Left renal cortex interstitium (tissue), 4 donors: Measurements from ENCODE around the gene GYPC. TPM values are rescaled to one million over a fixed set of nuclear protein-coding genes. Genes with fewer than 3 reads are reported as not detected.
"Not testable (repeated sequence)": the region's sequence is repeated elsewhere in the genome, so short reads cannot be mapped to it uniquely, and the experiment has no call there.

Source experiments
- DNase-seq, 4 donors: peaks; one replicate each; pipeline ENCODE4 v3.0.0-alpha.2; 2013; ENCODE audit warnings: low read depth in 4 of 4, low spot score in 2 of 4, missing footprints in 1 of 4
- polyA plus RNA-seq, 4 donors: library from polyadenylated mRNA; unstranded; fragments of 120-200 nt; gene quantifications; one replicate each; pipeline ENCODE4 v1.2.1, GENCODE V29; 2013; ENCODE audit not compliant: insufficient read length in 4 of 4

Gene GYPC
- polyA plus RNA-seq, 4 donors, result 52.2 to 72.7 (median 66.4) TPM

DNA sequence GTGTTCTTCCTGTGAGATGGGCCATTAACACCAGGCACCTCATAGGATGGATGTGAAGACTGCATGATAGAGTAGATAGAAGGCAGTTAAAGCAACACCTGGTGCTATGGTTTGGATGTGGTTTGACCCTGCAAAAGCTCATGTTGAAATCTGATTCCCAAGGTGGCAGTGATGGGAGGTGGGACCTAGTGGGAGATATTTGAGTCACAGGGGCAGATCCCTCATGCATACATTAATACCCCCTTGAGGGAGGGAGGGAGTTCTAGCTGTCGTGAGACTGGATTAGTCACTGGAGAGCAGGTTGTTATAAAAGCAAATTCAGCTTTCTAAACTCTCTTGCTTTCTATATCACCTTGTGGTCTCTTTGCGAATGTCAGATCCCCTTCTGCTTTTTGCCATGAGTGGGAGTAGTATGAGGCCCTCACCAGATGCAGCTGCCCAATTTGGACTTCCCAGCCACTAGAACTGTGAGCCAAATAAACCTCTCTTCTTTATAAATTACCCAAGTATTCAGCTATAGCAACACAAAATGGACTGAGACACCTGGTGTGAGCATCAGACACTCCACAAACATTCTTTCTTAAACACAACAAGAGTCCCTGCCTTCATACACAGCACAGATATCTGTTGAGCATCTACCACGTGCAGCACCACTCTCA, 37.1 kb downstream of the GYPC start:
- DNase-seq, result not testable (repeated sequence)

DNA sequence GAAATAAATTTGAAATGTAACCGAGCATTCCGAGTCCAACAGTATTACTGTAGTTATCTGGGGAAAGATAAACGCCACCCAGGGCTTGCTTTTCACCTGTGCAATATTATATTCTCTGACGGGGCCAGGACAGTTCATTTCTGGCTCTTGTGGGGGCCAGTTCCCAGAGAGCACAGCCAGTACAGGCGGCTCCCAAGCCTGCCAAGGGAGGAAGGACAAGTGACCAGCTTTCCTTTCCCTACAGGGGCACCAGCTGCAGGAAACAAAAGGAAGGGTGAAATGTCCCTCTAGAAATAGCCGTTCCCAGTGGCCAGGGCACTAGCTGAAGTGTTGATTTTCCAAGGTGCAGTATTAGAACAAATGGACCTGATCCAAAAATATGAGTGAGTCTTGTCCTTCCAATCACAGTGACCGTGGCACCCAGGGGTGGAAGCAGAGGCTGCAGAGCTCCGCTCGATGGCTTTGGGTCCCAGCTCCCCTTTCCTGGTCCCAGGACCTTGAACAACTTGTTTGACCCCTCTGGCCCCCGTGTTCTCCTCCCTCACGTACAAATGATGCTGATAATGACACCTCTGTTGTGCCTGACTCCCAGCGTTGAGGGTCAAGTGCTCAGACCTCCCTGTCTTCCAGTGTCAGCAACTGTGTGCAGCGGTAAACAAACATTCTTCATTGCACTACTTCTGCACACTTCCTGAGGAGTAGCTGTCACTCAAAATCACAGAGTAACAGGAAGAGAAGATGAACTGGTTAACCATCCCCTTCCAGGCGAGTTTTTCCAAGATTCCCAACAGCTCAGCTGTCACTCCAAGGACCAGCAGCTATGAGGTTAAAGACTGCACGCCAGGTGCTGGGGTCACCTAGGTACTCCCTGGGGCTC, 40.9 kb downstream of the GYPC start:
- no peak for DNase-seq

DNA sequence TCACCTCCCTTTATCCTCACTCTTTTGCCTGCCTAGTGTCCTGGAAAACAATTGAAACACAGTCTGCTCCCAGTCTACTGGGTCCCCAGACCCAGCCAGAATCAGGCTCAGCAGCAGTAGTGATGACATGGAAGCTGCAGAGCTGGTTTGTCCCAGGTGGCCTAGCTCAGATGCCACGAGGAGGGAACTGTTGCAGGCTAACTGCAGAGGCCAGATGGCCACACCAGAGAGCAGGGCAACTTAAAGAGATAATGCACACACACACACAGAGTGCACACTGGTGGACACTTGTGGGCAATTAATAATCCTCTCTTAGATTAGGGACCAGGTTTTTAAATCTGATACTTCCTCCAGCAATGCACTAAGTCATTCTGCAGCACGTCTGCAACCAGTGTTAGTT, 42.4 kb downstream of the GYPC start:
- no peak for DNase-seq

DNA sequence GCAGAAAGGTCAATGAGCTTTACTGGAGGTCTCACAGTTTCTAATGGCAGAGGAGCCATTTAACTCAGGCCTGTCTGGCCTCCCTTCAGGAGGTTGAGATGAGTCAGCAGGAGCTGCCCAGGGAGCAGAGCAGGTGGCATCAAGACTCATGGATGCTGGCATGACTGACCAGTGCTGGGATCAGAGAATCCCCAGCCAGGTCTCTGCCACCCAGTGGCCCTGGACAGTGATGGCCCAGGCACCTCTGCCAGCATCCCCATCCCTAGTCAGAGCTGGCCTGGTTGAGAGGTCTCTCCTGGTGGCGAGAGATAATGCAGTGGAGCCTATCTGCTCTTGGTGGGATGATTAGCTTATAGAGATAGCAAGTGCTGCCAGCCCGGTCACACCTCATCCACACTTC, 43.1 kb downstream of the GYPC start:
- no peak for DNase-seq

DNA sequence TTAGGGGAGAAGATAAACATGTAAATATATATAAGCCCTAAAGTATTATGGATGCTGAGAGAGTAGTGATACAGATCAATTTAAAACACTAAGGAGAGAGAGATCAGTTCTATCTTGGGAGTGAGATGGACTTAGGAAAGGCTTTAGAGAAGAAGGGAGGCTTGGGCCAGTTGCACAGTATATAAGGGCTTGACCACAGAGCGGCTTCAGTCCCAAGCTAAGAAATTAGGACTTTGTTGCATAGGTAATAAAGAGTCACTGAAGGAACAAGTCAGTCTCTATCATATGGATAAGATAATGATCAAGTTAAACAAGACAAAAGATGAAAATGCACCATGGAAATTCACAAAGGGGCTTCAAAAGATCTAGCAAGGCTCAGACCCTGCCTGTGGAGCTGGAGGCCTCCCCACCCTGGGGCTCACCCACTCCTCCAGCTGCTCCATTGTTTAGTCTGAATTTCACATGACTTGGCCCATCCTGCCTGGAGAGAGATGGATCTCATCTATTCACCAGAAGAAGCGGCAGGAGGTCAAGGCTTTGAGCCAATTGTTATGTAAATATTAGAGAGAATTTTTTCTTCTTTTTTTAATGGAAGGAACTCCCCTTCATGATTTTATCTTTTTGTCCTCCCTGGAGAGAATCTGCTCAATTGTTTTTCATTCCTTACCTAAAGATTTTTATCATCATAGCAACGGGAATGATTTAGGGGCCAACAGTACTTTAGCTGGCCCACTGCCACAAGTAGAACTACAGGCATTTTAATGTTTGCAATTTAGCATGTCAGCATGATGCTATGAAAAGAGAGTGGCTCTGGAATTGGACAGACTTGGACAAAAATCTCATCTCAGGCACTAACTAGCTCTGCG, 44.0 kb downstream of the GYPC start:
- DNase-seq, result peak in 1 of 4 donors; percentile 21

DNA sequence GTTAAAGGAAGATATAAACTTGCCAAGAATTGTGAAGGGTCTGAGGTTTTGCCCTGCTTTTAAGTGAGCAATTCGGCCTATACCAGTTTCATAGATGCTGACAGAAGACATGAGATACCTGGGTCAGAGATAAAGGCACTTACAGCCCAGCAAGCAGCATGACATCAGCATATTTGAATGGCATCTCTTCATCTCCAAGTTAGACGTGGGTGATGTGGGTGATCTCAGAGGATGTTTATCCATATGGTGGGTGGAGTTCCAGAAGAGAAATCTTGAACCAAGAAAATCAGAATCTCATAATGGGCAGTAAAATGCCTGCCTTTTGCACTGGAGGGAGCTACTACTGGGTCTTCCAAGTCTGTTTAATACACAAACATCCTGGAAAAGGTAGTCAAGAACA, 44.7 kb downstream of the GYPC start:
- DNase-seq, result no peak

DNA sequence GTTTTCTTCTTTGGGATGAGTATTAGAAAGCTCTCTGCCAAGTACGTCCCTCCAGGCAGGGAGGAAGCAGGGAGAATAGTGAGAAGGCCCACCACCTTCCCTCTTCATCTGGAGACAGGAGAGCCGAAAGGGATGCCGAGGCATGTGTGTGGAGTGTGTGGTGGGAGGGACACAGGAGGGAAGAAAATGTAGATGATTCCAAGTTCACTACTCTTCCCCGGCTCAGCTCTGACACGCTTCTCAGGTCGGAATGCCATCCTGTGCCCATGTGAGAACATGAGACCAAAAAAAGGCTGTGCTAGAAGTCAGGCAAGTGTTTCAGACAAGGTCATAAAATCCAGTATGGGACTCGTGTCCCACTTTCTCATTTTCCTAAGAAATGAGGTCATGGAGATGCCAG, 47.4 kb downstream of the GYPC start:
- DNase-seq, result no peak

DNA sequence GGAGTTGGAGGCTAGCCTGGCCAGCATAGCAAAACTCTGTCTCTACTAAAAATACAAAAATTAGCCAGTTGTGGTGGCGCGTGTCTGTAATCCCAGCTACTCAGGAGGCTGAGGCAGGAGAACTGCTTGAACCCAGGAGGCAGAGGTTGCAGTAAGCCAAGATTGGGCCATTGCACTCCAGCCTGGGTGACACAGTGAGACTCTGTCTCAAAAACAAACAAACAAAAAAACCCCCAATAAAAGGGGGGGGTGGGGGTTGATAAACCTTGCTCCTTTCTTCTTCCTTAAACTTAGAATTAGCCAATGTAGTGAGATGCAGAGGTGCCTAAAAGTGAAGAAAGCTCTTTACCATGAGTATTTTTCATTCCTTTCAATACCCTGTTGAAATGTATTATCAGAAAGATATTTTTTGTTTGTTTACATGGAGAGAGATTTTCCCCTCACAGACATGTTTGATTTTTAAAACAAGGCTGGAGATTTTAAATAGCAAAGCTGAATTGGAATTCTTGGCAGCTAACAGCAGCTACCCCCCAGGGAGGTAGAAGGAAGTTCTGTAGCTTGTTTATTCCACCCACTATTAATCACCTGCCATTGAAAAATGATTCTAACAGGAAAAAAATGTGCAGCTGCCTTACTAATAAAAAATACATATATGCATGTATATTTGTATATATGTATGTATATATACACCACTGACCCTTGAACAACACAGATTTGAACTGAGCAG, 48.6 kb downstream of the GYPC start:
- DNase-seq, result no peak

DNA sequence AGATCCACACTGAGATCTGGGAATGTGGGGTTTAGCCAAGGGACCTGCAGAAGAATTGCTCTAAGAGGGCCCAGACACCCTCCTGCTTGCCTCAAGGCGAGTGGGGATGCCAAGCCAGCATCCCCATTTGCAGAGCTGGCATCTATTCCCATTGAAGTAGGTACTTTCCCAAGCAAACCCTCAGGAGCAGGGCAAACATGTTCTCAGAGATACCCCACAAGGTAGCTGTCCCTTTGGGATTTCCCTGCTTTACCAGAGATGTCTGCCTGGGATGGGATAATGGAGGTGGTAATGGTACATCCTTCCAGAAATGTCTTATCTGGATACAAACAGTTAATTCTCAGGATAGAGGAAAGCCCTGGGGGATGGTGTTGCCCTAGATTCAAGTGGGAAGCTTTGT, 51.2 kb downstream of the GYPC start:
- no peak for DNase-seq

DNA sequence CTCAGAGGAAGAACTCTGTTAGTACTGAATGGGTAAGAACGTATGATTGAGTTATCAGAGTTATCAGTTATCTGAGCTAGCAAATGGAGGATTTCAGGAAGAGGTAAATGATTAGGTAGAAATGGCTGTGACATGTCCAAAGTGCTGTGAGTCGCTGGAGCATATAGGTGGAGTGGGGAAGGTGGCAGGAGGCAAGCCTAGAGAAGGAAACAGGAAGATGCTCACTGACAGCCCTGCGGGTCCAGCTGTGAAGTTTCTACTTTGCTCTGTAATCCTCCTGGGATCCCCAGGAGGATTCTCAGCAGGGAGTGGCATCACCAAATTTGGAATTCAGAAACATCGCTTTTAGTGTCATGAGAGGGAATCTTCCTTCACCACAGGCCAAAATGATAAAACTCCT, 52.0 kb downstream of the GYPC start:
- DNase-seq, result no peak

DNA sequence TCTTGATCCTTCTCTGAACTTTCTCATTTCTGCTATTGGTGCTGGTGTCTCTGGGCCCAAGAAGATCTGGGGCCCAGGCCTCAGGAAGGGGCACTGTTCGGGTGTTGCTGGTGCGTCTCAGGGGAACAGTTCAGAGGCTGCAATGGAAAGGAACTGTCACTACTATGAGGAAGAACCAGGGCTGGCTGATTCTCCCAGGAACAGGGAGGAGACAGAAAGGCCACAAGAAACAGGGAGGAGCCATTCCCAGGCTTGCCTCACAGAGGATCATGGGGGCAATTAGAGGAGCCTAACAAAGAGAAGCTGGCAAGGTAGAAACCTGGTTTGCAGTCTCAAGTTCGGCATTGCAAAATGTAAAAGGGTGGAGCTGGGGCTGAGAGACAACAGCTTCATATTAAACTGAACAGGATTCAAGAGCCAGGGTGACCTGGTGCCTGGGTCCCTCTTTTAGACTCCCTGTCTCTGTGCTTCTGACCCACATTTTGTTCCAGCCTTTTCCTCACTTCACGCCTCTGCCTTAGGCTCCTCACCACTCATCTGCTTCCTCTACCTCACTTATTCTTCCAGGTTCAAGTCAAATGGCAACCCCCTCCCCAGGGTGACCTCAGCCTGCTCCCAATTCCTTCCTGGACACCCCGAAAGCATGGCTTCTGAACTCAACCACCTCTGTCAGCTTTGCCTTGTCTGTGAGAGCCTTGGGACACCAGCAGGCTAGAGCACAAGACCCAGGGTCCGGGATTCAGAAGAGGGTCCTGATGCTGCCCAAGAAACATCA, 58.4 kb downstream of the GYPC start:
- DNase-seq, result no peak

DNA sequence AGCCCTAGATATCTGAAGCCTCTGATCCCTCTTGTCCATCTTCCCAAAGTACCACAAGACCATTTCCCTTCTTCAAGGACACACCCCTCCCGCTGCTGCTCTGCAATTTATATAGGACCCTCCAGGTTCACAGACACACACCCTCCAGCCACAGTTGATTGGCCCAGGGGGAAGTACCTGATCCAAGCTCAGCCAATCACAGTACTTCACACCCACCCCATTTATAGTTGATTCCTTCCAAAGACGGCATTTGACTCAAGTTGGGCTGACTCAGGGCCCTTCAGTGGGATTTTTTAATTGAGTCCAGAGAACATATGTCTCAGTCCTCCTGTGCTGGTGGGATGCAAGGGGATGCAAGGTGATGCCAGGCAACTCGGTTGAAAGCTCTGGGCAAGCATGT, 59.2 kb downstream of the GYPC start:
- DNase-seq, result no peak

DNA sequence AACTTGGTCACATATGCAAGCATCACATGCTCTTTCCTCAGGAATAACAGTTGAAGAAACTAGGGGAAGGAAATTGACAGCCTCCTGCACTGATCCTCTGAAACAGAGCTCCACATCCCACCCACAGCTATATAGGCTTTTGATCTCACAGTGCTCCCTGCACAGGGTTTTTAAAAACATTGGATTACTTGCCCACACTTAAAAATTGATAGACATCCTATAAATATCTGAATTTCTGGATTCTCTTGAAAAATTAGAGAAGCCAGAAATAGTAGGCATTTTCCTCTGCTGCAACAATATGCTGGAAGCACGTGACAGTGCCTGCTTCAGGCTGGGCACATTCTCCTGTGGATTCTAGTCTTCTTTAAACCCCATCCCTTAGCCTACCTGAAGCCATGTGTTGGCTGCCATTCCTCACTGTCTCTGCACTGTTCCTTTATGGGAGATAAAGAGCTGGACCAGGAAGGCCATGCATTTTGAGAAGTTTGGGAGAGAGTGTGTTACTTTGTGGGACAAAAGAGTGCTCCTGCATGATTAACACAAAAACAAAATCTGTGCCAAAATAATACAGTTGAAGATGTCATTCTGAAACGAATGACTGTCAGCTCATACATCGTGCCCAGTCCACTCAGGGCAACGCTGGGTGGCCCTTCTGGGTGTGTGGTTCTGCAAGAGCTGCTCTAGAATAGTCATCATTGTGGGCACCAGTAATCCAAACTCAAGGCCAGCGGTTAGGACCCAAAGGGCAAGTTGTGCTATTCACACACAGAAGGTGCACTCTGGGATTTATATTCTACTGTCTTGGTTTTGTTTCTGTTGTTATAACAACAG, 59.8 kb downstream of the GYPC start:
- DNase-seq, result no peak

DNA sequence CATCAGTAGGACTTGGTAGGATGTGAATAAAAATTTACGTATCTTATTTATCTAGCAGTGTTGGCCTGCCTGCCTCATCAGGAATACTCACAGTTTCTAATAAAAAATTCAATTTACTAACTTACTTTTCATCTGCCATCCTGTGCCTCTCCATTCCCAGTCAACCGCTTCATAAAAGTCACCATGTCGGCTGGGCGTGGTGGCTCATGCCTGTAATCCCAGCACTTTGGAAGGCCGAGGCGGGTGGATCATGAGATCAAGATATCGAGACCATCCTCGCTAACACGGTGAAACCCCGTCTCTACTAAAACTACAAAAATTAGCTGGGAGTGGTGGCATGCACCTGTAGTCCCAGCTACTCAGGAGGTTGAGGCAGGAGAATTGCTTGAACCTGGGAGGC, 61.3 kb downstream of the GYPC start:
- not testable (repeated sequence) for DNase-seq

DNA sequence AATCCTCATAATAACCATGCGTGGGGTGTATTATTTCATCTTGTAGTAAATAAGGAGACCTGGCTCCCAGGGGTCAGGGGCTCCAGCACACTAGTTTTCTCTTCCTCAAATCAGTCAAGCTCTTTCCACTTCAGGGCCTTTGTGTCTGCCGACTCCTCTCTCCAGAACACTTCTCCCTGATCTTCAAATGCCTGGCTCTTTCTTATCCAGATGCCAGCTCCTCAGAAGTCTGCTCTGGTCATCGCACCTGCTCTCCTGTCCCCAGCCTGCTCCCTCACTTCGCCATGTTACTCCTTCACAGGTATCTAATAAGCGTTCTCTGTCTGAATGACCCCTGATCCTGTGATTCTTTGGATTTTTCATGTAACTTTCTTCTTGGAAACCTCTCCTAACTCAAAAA, 62.0 kb downstream of the GYPC start:
- no peak for DNase-seq

DNA sequence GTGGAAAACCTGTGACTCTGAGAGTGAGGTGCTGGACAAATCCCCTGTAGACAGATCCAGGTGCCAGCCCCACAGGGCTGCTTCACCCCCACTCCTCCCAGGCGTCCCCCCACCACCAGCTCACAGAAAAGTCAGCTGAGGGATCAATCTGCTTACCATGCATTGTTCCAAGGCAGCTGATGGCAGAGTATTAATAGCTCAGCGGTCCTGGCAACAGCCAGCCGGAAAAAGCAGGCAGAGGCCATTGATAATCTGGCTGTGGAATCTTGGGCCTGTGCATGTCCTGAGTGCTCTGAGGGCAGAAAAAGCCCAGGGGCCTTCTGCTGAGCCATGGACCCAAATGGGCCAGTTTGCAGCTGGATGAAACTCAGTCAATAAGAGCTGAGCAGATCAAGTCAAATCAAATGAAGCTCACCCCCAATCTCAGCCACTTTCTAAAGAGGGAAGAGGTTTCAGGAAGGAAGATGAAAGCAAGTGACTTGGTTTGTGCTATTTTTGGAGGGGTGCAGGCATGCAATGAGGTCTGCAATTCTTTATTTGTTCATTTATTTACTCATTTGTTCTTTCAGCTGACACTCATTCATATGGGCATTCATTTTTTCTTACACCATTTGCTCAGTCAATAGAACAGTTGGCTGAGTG, 63.4 kb downstream of the GYPC start:
- no peak for DNase-seq

DNA sequence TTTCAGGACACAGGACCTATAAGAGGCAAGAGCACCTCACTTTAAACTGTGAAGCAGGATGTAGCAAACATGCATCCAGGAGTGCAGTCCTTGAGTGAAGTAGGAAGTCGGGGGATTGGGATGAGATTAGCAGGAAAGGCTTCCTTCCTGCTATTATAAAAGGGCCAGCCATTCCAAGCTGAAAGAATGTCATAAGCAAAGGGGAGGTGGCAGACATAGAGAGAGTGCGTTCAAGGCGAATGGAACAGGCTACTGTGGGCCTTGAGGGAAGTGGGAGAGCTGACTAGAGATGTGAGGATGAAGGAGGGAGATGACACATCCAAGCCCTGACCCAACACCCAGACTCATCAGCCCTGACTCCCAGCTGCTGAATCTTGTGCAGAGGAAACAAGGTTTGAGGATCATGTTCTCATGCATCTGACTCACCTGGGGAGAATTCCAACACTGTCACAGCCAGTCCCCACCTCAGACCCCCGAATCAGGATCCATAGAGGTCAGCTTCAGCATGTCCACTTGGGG, 63.9 kb downstream of the GYPC start:
- DNase-seq, result no peak

DNA sequence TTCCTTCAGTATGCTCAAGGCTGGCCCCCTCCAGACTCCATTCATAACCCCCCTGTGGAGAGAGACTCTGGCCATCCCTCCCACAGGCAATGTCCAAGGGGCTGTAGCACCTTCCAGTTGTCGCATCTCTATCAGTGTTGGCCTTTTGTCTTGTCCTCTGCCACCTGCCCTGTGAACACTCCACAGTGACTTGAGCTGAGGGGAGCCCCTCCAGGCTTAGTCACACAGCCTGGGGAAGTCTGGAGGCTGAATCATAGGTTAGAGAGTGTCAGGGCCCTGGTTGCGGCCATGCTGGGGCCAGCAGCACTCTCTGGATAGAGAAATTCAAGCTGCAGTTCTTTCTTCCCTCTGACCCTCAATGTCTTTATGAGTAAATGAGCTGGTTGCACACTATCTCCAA, 64.7 kb downstream of the GYPC start:
- no peak for DNase-seq
